Measurements from ENCODE around the gene SLC7A11.

DNA sequence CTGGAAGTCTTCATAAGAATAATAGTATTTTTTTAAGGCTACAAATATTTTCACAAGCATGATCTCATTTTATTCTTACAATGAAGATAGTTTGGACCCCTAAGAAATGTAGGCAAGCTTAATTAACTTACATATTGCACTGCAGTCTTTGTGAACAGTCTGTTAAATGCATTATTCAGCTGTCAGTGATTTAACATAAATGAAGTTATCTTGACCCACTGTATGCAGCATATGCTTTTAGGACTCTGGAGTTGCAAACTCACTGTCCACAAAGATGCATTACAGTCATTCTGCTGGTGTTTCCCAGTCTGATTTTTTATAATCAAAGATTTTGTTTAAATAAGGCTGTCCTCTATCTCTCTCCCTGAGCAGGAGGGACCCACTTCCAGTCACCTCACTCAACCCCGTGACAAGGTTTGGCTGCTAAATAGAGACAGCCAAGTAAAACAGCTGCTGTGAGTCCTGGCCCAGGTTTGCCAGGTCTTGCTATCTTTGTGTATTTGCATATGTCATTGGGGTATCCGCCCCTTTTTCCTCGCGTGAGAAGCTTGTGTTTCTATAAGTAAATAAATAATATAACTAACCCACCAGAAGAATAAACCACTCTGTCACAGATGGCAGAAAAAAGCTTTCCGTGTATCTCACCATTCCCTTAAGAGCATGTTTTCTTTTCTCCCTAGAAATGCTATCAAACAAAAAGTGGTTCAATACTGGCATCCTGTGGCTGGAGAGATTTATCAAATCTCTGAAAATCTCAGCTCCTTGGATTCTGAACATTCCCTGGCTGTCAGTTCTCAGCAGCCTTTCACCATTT is 67.0 kb downstream of the SLC7A11 start:
- TF ChIP-seq, protein P1, sequence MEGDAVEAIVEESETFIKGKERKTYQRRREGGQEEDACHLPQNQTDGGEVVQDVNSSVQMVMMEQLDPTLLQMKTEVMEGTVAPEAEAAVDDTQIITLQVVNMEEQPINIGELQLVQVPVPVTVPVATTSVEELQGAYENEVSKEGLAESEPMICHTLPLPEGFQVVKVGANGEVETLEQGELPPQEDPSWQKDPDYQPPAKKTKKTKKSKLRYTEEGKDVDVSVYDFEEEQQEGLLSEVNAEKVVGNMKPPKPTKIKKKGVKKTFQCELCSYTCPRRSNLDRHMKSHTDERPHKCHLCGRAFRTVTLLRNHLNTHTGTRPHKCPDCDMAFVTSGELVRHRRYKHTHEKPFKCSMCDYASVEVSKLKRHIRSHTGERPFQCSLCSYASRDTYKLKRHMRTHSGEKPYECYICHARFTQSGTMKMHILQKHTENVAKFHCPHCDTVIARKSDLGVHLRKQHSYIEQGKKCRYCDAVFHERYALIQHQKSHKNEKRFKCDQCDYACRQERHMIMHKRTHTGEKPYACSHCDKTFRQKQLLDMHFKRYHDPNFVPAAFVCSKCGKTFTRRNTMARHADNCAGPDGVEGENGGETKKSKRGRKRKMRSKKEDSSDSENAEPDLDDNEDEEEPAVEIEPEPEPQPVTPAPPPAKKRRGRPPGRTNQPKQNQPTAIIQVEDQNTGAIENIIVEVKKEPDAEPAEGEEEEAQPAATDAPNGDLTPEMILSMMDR (conservative IDR thresholded peaks at IDR 0.05 in 1 of 2, IDR thresholded peaks at IDR 0.05 in 1 of 2; ENCODE audit: low read depth in 1 of 2, low read length in 2 of 2): no peak
- TF ChIP-seq EZH2 (IDR thresholded peaks at IDR 0.05; ENCODE audit: low read length, missing control alignments): no peak
